H9 (cell line): ENCODE measurements around the gene SYNE2. TPM values are rescaled to one million over a fixed set of nuclear protein-coding genes. Genes with fewer than 3 reads are reported as not detected.

Source experiments
- DNase-seq: peaks from one replicate; pipeline ENCODE4 v3.0.0-alpha.2; 2017
- H2AFZ ChIP-seq: one replicate; pipeline ENCODE4 v1.6.1; 2013; ENCODE audit warnings: mild to moderate bottlenecking, low read length, control low read depth, moderate library complexity
- H2AK5ac ChIP-seq: 2 replicates; pipeline ENCODE4 v1.6.1; 2013; ENCODE audit warnings: low read length, control low read depth, mixed read lengths; ENCODE audit not compliant: insufficient read length
- H2BK120ac ChIP-seq: one replicate; pipeline ENCODE4 v1.6.1; 2013; ENCODE audit warnings: low read depth, mild to moderate bottlenecking, low read length, control low read depth, inconsistent platforms; ENCODE audit not compliant: poor library complexity, severe bottlenecking
- H2BK12ac ChIP-seq: 2 replicates; pipeline ENCODE4 v1.6.1; 2013; ENCODE audit warnings: low read length, control low read depth, mixed read lengths, low read depth; ENCODE audit not compliant: insufficient read length
- H2BK15ac ChIP-seq: 2 replicates; pipeline ENCODE4 v1.6.1; 2013; ENCODE audit warnings: low read depth, low read length, control low read depth
- H2BK20ac ChIP-seq: one replicate; pipeline ENCODE4 v1.6.1; 2013; ENCODE audit warnings: low read depth, mild to moderate bottlenecking, low read length, control low read depth, inconsistent platforms; ENCODE audit not compliant: poor library complexity, severe bottlenecking
- H2BK5ac ChIP-seq: 2 replicates; pipeline ENCODE4 v1.6.1; 2013; ENCODE audit warnings: low read length, control low read depth, mixed read lengths; ENCODE audit not compliant: insufficient read length
- H3K14ac ChIP-seq: 2 replicates; pipeline ENCODE4 v1.6.1; 2013; ENCODE audit warnings: low read length, control low read depth; ENCODE audit not compliant: insufficient read depth
- H3K18ac ChIP-seq: 2 replicates; pipeline ENCODE4 v1.6.1; 2013; ENCODE audit warnings: low read depth, mild to moderate bottlenecking, mixed read lengths, low read length, control low read depth; ENCODE audit not compliant: insufficient read length
- H3K23ac ChIP-seq: 2 replicates; pipeline ENCODE4 v1.6.1; 2013; ENCODE audit warnings: low read length, control low read depth, mixed read lengths, low read depth; ENCODE audit not compliant: insufficient read length
- H3K23me2 ChIP-seq: 2 replicates; pipeline ENCODE4 v1.6.1; 2013; ENCODE audit warnings: low read depth, mild to moderate bottlenecking, mixed read lengths, low read length, control low read depth; ENCODE audit not compliant: insufficient read length, poor library complexity, severe bottlenecking
- H3K27ac ChIP-seq: 2 replicates; pipeline ENCODE4 v1.5.1; 2013; ENCODE audit warnings: low read length, control low read depth, mixed read lengths, low read depth; ENCODE audit not compliant: insufficient read length
- H3K27me3 ChIP-seq: 2 replicates; pipeline ENCODE4 v1.6.1; 2013; ENCODE audit warnings: low read length, control low read depth, inconsistent platforms; ENCODE audit not compliant: insufficient read depth
- H3K4ac ChIP-seq: 2 replicates; pipeline ENCODE4 v1.6.1; 2013; ENCODE audit warnings: low read depth, mild to moderate bottlenecking, control low read depth, inconsistent platforms, low read length, moderate library complexity
- H3K4me1 ChIP-seq: 2 replicates; pipeline ENCODE4 v1.6.1; 2013; ENCODE audit warnings: low read length, control low read depth, inconsistent platforms; ENCODE audit not compliant: insufficient read depth
- H3K4me2 ChIP-seq: 2 replicates; pipeline ENCODE4 v1.6.1; 2013; ENCODE audit warnings: low read length, control low read depth, mixed read lengths; ENCODE audit not compliant: insufficient read length, insufficient read depth
- H3K56ac ChIP-seq: 2 replicates; pipeline ENCODE4 v1.6.1; 2013; ENCODE audit warnings: low read depth, mild to moderate bottlenecking, mixed read lengths, low read length, control low read depth; ENCODE audit not compliant: insufficient read length
- H3K79me1 ChIP-seq: 2 replicates; pipeline ENCODE4 v1.6.1; 2013; ENCODE audit warnings: low read depth, mild to moderate bottlenecking, moderate library complexity, low read length, control low read depth, inconsistent platforms; ENCODE audit not compliant: insufficient read depth, poor library complexity, severe bottlenecking
- H3K79me2 ChIP-seq: 2 replicates; pipeline ENCODE4 v1.6.1; 2013; ENCODE audit warnings: low read length, control low read depth, inconsistent platforms; ENCODE audit not compliant: insufficient read depth
- H3K9ac ChIP-seq: 2 replicates; pipeline ENCODE4 v1.6.1; 2013; ENCODE audit warnings: low read length, control low read depth, mixed read lengths; ENCODE audit not compliant: insufficient read length; ENCODE audit errors: extremely low read depth
- H3K9me3 ChIP-seq: one replicate; pipeline ENCODE4 v1.6.1; 2013; ENCODE audit warnings: low read depth, low read length, inconsistent platforms; ENCODE audit not compliant: control insufficient read depth
- H3T11ph ChIP-seq: one replicate; pipeline ENCODE4 v1.6.1; 2013; ENCODE audit warnings: mild to moderate bottlenecking, low read length, control low read depth, inconsistent platforms
- H4K20me1 ChIP-seq: one replicate; pipeline ENCODE4 v1.6.1; 2013; ENCODE audit not compliant: control insufficient read depth, insufficient read length, insufficient read depth
- H4K5ac ChIP-seq: 2 replicates; pipeline ENCODE4 v1.6.1; 2013; ENCODE audit warnings: low read depth, mild to moderate bottlenecking, mixed read lengths, low read length, control low read depth; ENCODE audit not compliant: insufficient read length
- H4K8ac ChIP-seq: replicated peaks from 2 replicates; pipeline ENCODE4 v1.6.1; 2013; ENCODE audit warnings: low read length, control low read depth, mixed read lengths, low read depth; ENCODE audit not compliant: insufficient read length
- H4K91ac ChIP-seq: 2 replicates; pipeline ENCODE4 v1.6.1; 2013; ENCODE audit warnings: low read depth, mild to moderate bottlenecking, moderate library complexity, mixed read lengths, low read length, control low read depth; ENCODE audit not compliant: insufficient read length
- H3K27ac Mint-ChIP-seq, 3 experiments: 2 replicates in 2 of 3; 3 replicates in 1 of 3; pipeline ENCODE4 v1.8.0; 2020 to 2021; ENCODE audit warnings: mixed read lengths in 3 of 3, mild to moderate bottlenecking in 1 of 3, moderate library complexity in 1 of 3
- H3K27me3 Mint-ChIP-seq: 2 replicates; pipeline ENCODE4 v1.8.0; 2021; ENCODE audit warnings: low read depth, mild to moderate bottlenecking, moderate library complexity, mixed read lengths
- H3K36me3 Mint-ChIP-seq, 3 experiments: 2 replicates in 2 of 3; 3 replicates in 1 of 3; pipeline ENCODE4 v1.8.0; 2020 to 2021; ENCODE audit warnings: low read depth in 3 of 3, mixed read lengths in 3 of 3; ENCODE audit not compliant: insufficient read depth in 1 of 3
- H3K4me1 Mint-ChIP-seq, 2 experiments: 2 replicates each; pipeline ENCODE4 v1.8.0; 2020; ENCODE audit warnings: mixed read lengths in 2 of 2
- H3K4me3 Mint-ChIP-seq, 2 experiments: 2 replicates in 1 of 2; 3 replicates in 1 of 2; pipeline ENCODE4 v1.8.0; 2020 to 2021; ENCODE audit warnings: mild to moderate bottlenecking in 2 of 2, mixed read lengths in 2 of 2, moderate library complexity in 1 of 2
- H3K9me3 Mint-ChIP-seq, 2 experiments: 2 replicates in 1 of 2; 3 replicates in 1 of 2; pipeline ENCODE4 v1.8.0; 2020; ENCODE audit warnings: mild to moderate bottlenecking in 2 of 2, mixed read lengths in 2 of 2, moderate library complexity in 1 of 2
- WGBS: extraction: QIAGEN DNeasy Blood & Tissue Kit; methylation state at CpG from one replicate; pipeline ENCODE4 v1.1.7; 2013; ENCODE audit warnings: missing lambda C conversion rate, low lambda C conversion rate, mixed read lengths; ENCODE audit not compliant: insufficient read length; ENCODE audit errors: extremely low coverage; 5-methylcytosine and 5-hydroxymethylcytosine counted together
- total RNA-seq: library from RNA; stranded (reverse); gene quantifications from 2 replicates; pipeline ENCODE4 v1.2.1, GENCODE V29; 2021
- TF ChIP-seq, protein P1 (sequence below): fragments of 200-600 bp; sonication (generic); conservative IDR thresholded peaks from 3 replicates; pipeline ENCODE4 v1.8.0; 2021; ENCODE audit warnings: antibody characterized with exemption, mild to moderate bottlenecking

SYNE2 gene
- total RNA-seq, 1 experiment from 2014 or later = 43.3 TPM

DNA sequence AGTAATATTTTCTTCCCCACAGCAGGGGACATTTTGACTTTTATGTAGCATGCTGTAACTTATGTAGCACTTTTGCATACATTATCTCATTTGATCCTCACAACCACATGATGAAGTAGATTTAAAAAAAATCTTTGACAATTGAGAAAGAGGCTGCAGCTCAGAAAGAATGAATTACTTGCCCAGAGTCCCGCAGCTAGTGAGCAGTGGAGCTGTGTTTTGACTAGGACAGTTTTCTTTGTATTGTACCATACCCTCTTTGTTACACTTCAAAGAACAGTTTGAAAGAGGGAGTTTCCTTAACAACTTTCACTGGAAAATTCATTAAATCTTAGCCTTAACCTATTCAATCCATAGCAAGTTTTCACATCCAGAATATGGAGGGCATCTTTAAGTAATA is 58.6 kb downstream of the SYNE2 start:
- Histone ChIP-seq H3K9me3 (no peaks in the 10 kb centered on the region), H2BK12ac (no peak overlapping the region), H3K4me1 (no peaks in the 10 kb centered on the region; the same call in 1 of the 2 replicates), H3K23ac (no peak overlapping the region), H4K8ac (no peak overlapping the region), H2BK20ac (no peak overlapping the region), H2AFZ (no peak overlapping the region), H3K9ac (no peak overlapping the region), H3K79me2 (no peaks in the 10 kb centered on the region), H3K79me1 (peaks cover 3% of the 10 kb centered on the region), H4K91ac (no peak overlapping the region), H3K18ac (no peak overlapping the region), H3K27me3 (no peaks in the 10 kb centered on the region), H3T11ph (no peak overlapping the region), H2BK120ac (no peak overlapping the region), H3K14ac (no peak overlapping the region), H3K56ac (no peak overlapping the region), H2BK15ac (no peak overlapping the region), H2BK5ac (no peak overlapping the region), H3K27ac (no peak overlapping the region), H3K23me2 (no peaks in the 10 kb centered on the region), H4K20me1 (no peaks in the 10 kb centered on the region), H3K4me2 (no peak overlapping the region), H2AK5ac (no peak overlapping the region), H4K5ac (no peak overlapping the region), H3K4ac (no peak overlapping the region)
- Mint-ChIP-seq H3K9me3 (no peaks in the 10 kb centered on the region), H3K27ac (no peak overlapping the region), H3K27me3 (no peaks in the 10 kb centered on the region), H3K4me3 (no peak overlapping the region), H3K4me1 (peaks cover 14 to 18% of the 10 kb centered on the region in 2 experiments), H3K36me3 (peaks cover 0 to 5% (median 4%) of the 10 kb centered on the region in 3 experiments; a peak in 3 of 7 replicates)
- DNase-seq = no peak
- TF ChIP-seq, protein P1, sequence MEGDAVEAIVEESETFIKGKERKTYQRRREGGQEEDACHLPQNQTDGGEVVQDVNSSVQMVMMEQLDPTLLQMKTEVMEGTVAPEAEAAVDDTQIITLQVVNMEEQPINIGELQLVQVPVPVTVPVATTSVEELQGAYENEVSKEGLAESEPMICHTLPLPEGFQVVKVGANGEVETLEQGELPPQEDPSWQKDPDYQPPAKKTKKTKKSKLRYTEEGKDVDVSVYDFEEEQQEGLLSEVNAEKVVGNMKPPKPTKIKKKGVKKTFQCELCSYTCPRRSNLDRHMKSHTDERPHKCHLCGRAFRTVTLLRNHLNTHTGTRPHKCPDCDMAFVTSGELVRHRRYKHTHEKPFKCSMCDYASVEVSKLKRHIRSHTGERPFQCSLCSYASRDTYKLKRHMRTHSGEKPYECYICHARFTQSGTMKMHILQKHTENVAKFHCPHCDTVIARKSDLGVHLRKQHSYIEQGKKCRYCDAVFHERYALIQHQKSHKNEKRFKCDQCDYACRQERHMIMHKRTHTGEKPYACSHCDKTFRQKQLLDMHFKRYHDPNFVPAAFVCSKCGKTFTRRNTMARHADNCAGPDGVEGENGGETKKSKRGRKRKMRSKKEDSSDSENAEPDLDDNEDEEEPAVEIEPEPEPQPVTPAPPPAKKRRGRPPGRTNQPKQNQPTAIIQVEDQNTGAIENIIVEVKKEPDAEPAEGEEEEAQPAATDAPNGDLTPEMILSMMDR = no peak
- no CpG with 5 or more reads among the region's 1 CpG for WGBS
